NCI-H748 (cell line): ENCODE data around the gene HK1.
A peak's percentile ranks its signal among the peaks of the same experiment; 100 is the strongest.
"Not testable (repeated sequence)": the region's sequence is repeated elsewhere in the genome, so short reads cannot be mapped to it uniquely, and the experiment has no call there.

Experiments used
- DNase-seq: peaks from one replicate; lab custom pipeline; 2025; ENCODE audit not compliant: unreplicated experiment; lab: John Stamatoyannopoulos, UW

The HK1 gene

DNA sequence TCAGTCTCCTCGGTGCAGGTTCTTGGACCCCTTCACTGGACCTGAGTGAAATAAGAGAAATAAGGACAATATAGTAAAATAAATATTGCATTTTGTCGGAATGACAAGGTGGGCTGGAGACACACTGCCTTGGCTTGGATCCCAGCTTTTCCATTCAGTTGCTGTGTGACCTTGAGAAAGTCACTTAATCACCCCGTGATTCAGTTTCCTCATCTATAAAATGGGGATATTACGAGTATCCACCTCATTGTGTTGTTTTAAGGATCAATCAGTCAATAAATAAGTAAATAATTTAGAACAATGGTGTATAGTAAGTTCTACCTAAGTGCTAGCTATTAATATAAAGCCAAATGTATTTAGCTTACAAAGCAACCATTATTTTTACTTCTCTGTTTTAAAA, 29.1 kb downstream of the HK1 start:
- DNase-seq: no peak

GRCh38 chr10:69308304-69308703, 30.0 kb downstream of the HK1 start:
- not testable (repeated sequence) for DNase-seq

DNA sequence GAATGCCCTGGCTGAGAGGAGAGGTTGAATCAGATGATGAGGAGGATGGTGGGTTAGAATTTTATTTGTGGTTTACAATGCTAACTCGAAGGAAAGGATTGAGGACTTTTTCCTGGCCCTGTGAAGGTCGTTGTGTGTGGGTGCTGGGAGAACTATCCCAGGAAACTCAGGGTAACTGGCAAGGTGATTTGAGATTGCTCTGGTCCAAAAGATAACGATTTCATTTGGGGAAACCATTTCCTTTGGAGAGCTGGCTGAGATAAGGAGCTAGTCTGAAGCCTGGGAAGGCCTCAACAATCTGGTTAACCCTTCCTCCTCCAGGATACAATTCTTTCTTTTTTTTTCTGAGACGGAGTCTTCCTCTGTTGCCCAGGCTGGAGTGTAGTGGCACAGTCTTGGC, 33.0 kb downstream of the HK1 start:
- no peak for DNase-seq

DNA sequence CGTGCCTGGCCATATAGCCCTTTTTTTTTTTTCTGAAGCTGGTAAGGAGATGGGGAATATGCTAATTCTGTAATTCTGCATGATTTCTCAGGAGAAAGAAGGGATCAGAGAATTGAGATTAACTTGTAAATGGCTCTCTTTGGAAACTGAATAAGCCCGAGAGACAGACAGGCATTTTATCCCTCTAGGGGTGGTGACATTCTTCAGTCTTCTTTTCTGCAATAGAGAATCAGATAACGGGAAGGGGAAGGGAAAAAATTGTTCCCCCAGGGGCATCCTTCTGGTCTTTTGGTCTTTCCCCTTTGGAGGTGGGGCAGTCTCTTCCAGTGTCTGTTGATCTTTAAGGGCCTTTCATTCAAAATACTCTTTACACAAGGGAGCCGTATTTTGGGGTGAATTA, 34.2 kb downstream of the HK1 start:
- DNase-seq: no peak

DNA sequence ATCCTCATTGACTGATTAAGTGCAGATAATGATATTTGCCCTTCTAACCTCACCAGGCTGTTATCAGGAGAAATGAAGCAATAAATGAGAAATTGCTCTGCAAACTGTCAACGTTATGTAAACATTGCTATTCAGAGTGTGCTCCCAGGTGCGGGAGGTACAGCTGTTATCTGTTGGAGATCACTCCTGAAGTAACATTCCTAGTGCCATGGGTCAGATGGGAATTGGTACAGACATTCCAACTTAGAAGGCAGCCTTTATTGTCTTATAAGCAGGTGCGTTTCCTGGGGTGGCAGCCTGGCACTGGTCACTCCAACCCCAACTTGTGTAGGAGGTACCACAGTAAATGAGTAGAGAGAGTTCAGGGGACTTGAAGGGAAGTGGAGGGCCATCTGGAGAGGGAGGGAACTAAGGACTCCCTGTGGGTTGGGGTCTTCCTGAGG, 36.8 kb downstream of the HK1 start:
- peak; percentile 19 for DNase-seq

- DNase-seq: no peak
These were observed 37.5 kb downstream of the HK1 start for GRCh38 chr10:69315610-69316312.

- no peak for DNase-seq
These were observed 38.2 kb downstream of the HK1 start for GRCh38 chr10:69316313-69317059.

- DNase-seq: no peak
These were observed 38.9 kb downstream of the HK1 start for GRCh38 chr10:69317175-69317604.

DNA sequence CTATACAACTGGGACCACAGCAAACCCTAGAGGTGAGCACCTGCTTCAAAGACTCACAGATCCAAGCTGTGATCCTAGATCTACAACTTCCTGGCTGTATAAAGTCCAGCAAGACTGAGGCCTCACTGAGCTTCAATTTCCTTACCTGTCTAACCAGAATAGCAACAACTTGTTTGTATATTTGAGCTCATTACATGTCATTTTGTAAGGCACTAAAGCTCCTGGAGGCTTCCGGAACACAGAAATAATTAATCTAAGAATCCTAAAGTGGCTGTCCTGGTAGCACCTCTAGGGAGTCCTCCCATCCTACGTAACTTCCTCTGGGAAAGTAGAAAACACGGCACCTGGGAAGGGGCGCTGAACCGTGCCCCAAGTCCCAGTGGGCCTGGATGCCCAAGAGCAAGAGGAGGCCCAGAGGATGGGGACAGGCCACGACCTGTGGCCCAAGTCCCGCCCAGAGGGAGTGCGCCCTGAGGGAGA, 39.4 kb downstream of the HK1 start:
- DNase-seq: no peak

- peak; percentile 82 for DNase-seq
These were observed 40.0 kb downstream of the HK1 start for GRCh38 chr10:69318106-69318866.

- peak; percentile 49 for DNase-seq
These were observed 40.8 kb downstream of the HK1 start for GRCh38 chr10:69318867-69319727.

DNA sequence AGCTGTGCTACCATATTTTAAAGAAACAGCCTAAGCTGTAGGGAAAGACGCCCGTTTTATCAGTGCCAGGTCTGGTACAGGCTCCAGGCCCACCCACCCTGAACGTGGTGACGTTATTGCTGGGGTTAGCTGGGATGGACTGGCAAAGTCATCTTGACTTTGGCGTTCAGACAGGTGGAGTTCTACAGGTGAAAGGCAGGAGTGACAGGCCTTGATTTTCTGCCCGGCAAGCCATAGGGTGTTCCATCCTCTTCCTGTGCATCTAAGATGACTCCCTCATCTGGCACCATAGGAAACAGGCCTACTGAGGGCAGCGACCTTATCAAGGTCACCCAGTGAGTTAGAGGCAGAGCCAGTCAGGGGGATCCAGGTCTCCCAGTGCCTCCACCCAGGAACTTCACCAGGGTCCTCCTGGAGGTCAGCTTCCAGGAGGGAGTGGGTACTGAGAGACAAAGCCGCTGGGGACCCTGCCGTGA, 41.6 kb downstream of the HK1 start:
- no peak for DNase-seq

DNA sequence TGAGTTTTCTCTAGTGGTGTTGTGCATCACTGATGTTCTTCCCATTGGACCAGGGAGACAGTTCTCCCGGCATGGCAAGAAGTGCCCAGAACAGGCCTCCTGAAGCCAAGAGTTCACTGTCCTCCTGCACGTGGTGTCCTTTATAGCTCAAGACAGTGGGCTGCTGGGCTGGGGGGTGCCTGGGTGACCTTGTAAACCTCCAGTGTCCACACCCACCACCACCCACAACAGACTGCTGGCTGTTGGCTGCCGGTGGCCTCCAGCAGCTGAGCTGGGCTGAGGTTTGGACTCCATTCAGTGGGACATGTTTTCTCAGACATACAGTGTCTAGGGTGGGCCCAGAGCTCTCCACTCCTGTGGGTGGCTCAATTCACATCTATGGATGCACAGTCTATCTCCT, 42.2 kb downstream of the HK1 start:
- DNase-seq: no peak

- no peak for DNase-seq
These were observed 42.9 kb downstream of the HK1 start for GRCh38 chr10:69321039-69321715.

DNA sequence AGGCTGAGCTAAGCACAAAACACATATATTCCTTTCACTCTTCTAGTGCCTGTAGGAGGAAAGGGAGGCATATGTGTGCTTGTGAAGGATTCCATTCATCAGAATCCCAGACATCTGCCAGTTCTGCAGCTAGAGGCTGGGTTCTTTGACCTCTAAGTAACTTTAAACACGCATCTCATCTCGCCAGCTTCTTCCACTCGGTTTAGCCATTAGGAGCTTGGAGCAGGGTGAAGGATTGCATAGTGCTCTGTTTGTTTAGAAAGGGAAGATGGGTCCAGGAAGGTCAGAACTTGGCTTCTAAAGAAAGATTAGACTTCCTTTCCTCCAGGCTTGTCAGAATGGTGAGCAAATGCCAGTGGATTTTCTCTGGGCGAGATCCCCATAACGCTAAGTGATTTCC, 43.6 kb downstream of the HK1 start:
- DNase-seq: no peak

- not testable (repeated sequence) for DNase-seq
These were observed 44.0 kb downstream of the HK1 start for GRCh38 chr10:69322346-69322745.

DNA sequence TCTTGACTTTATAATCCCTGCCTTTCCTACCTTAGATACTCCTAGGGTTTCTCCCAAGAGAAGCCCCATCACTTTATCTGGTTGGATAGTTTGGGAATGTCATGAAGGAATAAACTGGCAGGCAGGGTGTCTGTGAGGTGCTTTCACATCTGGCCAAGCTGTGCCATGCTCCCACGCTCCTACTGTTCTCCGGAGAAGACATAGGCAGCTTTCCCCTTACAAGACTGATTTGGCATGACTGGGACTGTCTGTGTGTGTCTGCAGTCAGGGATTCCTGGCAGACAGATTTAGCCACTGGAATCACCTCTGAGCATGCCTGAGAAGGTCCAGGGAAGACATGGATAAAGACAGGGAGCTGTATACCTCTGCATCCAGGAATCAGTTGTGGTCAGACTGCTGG, 45.3 kb downstream of the HK1 start:
- DNase-seq: no peak

- no peak for DNase-seq
These were observed 46.3 kb downstream of the HK1 start for GRCh38 chr10:69324583-69324982.

GRCh38 chr10:69325637-69326523, 47.6 kb downstream of the HK1 start:
- DNase-seq: not testable (repeated sequence)
